GM21381 (cell line): ENCODE data around the gene BSND.
A peak's percentile ranks its signal among the peaks of the same experiment; 100 is the strongest.
"Not testable (repeated sequence)": the region's sequence is repeated elsewhere in the genome, so short reads cannot be mapped to it uniquely, and the experiment has no call there.

ENCODE experiments used
- ATAC-seq: cut with Tn5 transposase; IDR thresholded peaks from one replicate; pipeline ENCODE4 v1.9.1; 2021; ENCODE audit warnings: mild to moderate bottlenecking, moderate library complexity; ENCODE audit not compliant: unreplicated experiment

BSND gene

DNA sequence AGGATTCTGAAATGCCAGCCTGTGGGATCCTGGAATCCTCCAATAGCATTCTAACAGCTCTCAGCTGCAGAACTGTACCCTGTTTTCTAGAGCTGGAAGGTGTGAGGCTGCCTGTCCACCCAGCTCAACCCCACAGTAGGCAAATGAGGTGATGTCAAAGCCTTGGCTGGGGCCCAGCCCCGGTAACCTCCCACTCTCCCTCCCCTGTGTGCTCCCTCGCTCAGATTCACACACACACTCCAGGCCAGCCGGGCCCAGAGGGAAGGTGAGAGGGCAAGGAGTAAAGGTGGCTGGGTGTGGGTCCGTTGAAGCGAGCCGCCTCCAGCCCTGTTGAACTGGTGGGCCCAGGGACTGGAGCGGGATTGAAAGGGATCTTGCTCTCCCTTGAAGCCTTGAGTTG lies at the start of gene BSND:
BSND (plus strand) TSS at position 257 of the 400 bp plus-strand sequence. CDS start 254 bp downstream, outside the sequence.
- ATAC-seq = no peak

GRCh38 chr1:54949053-54949452 lies 49.7 kb upstream of the BSND start:
- no peak for ATAC-seq

DNA sequence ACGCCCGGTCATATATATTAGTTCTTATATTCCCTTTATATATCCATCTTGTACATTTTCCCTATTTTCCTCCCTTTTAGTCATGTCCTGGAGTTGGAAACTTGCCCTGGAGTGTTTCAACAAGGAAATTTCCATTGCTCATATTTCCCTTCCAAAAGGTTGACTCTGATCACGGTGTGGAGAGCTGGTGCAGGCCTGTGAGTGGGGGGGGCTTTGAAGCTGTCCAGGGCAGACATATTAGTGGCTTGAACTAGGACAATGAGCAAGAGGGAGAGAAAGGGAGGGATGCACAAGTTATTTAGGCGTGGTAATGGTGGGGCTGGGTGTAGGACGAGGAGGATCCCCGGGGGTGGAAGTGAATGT lies 48.7 kb upstream of the BSND start:
- no peak for ATAC-seq

GRCh38 chr1:54950369-54951163 lies 48.2 kb upstream of the BSND start:
- no peak for ATAC-seq

- ATAC-seq = no peak
These were observed 46.9 kb upstream of the BSND start for GRCh38 chr1:54951810-54952226.

GRCh38 chr1:54952950-54953718 lies 45.6 kb upstream of the BSND start:
- ATAC-seq = no peak

DNA sequence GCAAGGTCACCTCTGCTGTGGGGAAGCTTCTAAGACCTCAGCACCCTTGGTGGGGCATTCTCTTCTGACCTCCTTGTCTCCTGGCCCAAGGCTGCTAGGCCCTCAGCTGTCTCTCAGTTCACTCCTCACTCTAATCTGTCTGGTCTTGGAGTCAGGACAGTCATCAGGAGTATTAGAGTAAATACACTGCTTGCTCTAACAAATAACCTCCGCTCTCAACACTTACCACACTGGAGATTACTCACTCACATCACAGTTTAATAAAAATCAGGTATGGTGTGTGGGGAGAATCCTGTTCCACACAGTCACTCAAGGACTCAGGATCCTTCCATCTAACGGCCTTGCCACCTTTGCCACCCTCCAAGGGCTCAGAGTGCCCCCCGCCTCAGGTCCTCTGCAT lies 44.9 kb upstream of the BSND start:
- no peak for ATAC-seq

GRCh38 chr1:54955359-54955758 lies 43.4 kb upstream of the BSND start:
- ATAC-seq = no peak

DNA sequence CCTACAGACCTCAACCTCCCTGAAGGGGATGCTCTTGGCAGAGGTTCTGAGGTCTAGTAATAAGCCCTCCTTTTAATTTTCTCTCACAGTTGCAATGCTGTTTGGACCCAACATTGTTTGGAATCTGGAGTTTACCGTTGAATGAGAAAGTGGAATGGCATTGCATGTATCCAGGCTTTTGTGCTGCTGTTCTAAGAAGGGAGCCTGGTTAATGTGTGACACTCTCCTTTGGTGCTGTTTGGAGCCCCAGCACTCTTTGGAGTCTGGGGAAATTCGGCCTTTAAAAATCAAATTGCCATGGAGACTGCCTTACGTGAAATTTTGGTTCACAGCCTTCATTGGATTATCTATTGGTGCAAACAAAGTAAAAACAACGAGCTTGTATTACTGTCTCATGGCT lies 42.0 kb upstream of the BSND start:
- no peak for ATAC-seq

GRCh38 chr1:54959241-54959640 lies 39.5 kb upstream of the BSND start:
- ATAC-seq = no peak

- no peak for ATAC-seq
These were observed 35.9 kb upstream of the BSND start for GRCh38 chr1:54962612-54963395.

DNA sequence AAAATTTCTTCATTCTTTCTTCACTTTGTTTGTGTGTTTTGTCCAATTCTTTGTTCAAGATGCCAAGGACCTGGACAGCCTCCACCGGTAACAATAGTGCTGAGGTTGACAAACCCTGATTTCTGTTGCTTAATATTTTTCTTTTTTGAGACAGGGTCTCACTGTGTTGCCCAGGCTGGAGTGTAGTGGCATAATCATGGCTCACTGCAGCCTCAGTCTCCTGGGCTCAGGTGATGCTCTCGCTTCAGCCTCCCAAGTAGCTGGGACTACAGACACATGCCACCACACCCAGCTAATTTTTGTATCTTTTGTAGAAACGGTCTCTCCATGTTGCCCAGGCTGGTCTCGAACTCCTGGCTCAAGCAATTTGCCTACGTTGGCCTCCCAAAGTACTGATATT lies 34.9 kb upstream of the BSND start:
- not testable (repeated sequence) for ATAC-seq

GRCh38 chr1:54965624-54966340 lies 33.0 kb upstream of the BSND start:
- ATAC-seq = peak; percentile 75

GRCh38 chr1:54967372-54967771 lies 31.4 kb upstream of the BSND start:
- ATAC-seq = no peak

GRCh38 chr1:54968551-54968950 lies 30.2 kb upstream of the BSND start:
- ATAC-seq = no peak

- ATAC-seq = no peak
These were observed 28.9 kb upstream of the BSND start for GRCh38 chr1:54969879-54970278.

GRCh38 chr1:54970901-54971300 lies 27.8 kb upstream of the BSND start:
- no peak for ATAC-seq

DNA sequence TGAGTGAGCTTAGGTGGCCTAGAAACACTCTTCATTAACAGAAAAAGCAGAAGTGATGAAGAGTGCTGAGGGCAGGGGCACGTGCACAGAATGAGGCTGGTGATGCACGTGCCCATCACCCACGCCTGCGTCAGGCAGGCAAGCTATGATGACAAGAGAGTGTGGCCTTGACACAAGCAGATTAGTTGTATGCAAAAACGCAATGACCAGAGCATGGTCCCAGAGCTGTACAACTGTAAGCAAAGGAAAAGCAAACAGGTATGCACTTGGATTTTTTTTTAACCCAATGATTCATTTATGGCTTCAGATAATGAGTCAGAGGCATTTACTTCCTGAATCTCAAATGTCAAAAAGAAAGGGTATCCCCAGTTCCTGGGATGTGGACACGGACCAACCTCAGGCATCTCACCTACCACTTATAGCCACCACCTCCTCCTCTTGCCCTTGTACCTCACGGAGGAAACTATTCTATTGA lies 27.4 kb upstream of the BSND start:
- peak; percentile 81 for ATAC-seq

GRCh38 chr1:54972436-54972835 lies 26.3 kb upstream of the BSND start:
- ATAC-seq = no peak

- ATAC-seq = no peak
These were observed 25.4 kb upstream of the BSND start for GRCh38 chr1:54973205-54973921.
